Glutamatergic neuron (in vitro differentiated cells): ENCODE data around the gene BFAR. TPM values are rescaled to one million over a fixed set of nuclear protein-coding genes. Genes with fewer than 3 reads are reported as not detected.

Source experiments
- DNase-seq: peaks from one replicate; pipeline ENCODE4 v3.0.0; 2022
- H3K27ac Mint-ChIP-seq: one replicate; pipeline ENCODE4 v1.8.0; 2020; ENCODE audit warnings: mild to moderate bottlenecking, mixed read lengths, inconsistent platforms; ENCODE audit not compliant: unreplicated experiment
- H3K27me3 Mint-ChIP-seq: one replicate; pipeline ENCODE4 v1.8.0; 2020; ENCODE audit warnings: mild to moderate bottlenecking, moderate library complexity, mixed read lengths, inconsistent platforms; ENCODE audit not compliant: unreplicated experiment
- H3K36me3 Mint-ChIP-seq: one replicate; pipeline ENCODE4 v1.8.0; 2020; ENCODE audit warnings: mild to moderate bottlenecking, mixed read lengths, inconsistent platforms; ENCODE audit not compliant: unreplicated experiment
- H3K4me1 Mint-ChIP-seq: one replicate; pipeline ENCODE4 v1.8.0; 2020; ENCODE audit warnings: mild to moderate bottlenecking, low read depth, mixed read lengths, inconsistent platforms; ENCODE audit not compliant: unreplicated experiment
- H3K4me3 Mint-ChIP-seq: one replicate; pipeline ENCODE4 v1.8.0; 2020; ENCODE audit warnings: mild to moderate bottlenecking, mixed read lengths, inconsistent platforms; ENCODE audit not compliant: unreplicated experiment
- H3K9me3 Mint-ChIP-seq: one replicate; pipeline ENCODE4 v1.8.0; 2020; ENCODE audit warnings: mild to moderate bottlenecking, moderate library complexity, mixed read lengths, inconsistent platforms; ENCODE audit not compliant: unreplicated experiment
- CTCF ChIP-seq: fragments of 200-600 bp; sonication (generic); IDR thresholded peaks from one replicate; pipeline ENCODE4 v1.5.0; 2021; ENCODE audit not compliant: partially characterized antibody, unreplicated experiment
- total RNA-seq: library from RNA; stranded (reverse); fragmentation: NEBNext Ultra II Directional; extraction: Animal tissue kit (Norgen Biotek cat#: 25700); gene quantifications from one replicate; pipeline ENCODE4 v1.2.1, GENCODE V29; 2021; ENCODE audit not compliant: unreplicated experiment

Gene BFAR
- total RNA-seq, 1 donor from 2014 or later: 70.7 TPM

GRCh38 chr16:14649816-14650215, 17.1 kb downstream of the BFAR start:
- no peak overlapping the region for H3K27ac Mint-ChIP-seq

GRCh38 chr16:14650629-14651028, 17.9 kb downstream of the BFAR start:
- no peak for TF ChIP-seq CTCF
- DNase-seq: no peak
- no peaks in the 10 kb centered on the region for H3K4me1 Mint-ChIP-seq
- no peak overlapping the region for H3K4me3 Mint-ChIP-seq
- peaks cover 1% of the 10 kb centered on the region for H3K27me3 Mint-ChIP-seq
- no peak overlapping the region for H3K27ac Mint-ChIP-seq
- no peaks in the 10 kb centered on the region for H3K36me3 Mint-ChIP-seq
- no peaks in the 10 kb centered on the region for H3K9me3 Mint-ChIP-seq

More at GRCh38 chr16:14649816-14650215, 17.1 kb downstream of the BFAR start:
- H3K27me3 Mint-ChIP-seq: peaks cover 1% of the 10 kb centered on the region
- H3K9me3 Mint-ChIP-seq: no peaks in the 10 kb centered on the region
- H3K4me3 Mint-ChIP-seq: no peak overlapping the region
- DNase-seq: no peak
- no peaks in the 10 kb centered on the region for H3K36me3 Mint-ChIP-seq
- TF ChIP-seq CTCF: no peak
- H3K4me1 Mint-ChIP-seq: no peaks in the 10 kb centered on the region

GRCh38 chr16:14652726-14653125, 20.0 kb downstream of the BFAR start:
- H3K27me3 Mint-ChIP-seq: peaks cover 1% of the 10 kb centered on the region
- H3K36me3 Mint-ChIP-seq: no peaks in the 10 kb centered on the region
- DNase-seq: no peak
- H3K27ac Mint-ChIP-seq: no peak overlapping the region
- H3K4me1 Mint-ChIP-seq: peaks cover under 1% of the 10 kb centered on the region
- H3K9me3 Mint-ChIP-seq: no peaks in the 10 kb centered on the region
- no peak overlapping the region for H3K4me3 Mint-ChIP-seq
- no peak for TF ChIP-seq CTCF

GRCh38 chr16:14658063-14658462, 25.3 kb downstream of the BFAR start:
- H3K4me3 Mint-ChIP-seq: no peak overlapping the region
- no peak for DNase-seq
- TF ChIP-seq CTCF: no peak
- peaks cover 1% of the 10 kb centered on the region for H3K27me3 Mint-ChIP-seq
- no peaks in the 10 kb centered on the region for H3K36me3 Mint-ChIP-seq
- H3K27ac Mint-ChIP-seq: peak overlapping the region; percentile 85
- peaks cover 6% of the 10 kb centered on the region for H3K4me1 Mint-ChIP-seq
- no peaks in the 10 kb centered on the region for H3K9me3 Mint-ChIP-seq

GRCh38 chr16:14667347-14668266, 34.9 kb downstream of the BFAR start:
- peaks cover 3% of the 10 kb centered on the region for H3K9me3 Mint-ChIP-seq
- no peak for TF ChIP-seq CTCF
- no peak for DNase-seq
- H3K27me3 Mint-ChIP-seq: peaks cover under 1% of the 10 kb centered on the region
- no peak overlapping the region for H3K4me3 Mint-ChIP-seq
- no peaks in the 10 kb centered on the region for H3K4me1 Mint-ChIP-seq
- H3K27ac Mint-ChIP-seq: no peak overlapping the region
- no peaks in the 10 kb centered on the region for H3K36me3 Mint-ChIP-seq
